ENCODE measurements around the gene NBPF1. TPM values are rescaled to one million over a fixed set of nuclear protein-coding genes. Genes with fewer than 3 reads are reported as not detected.
A peak's percentile ranks its signal among the peaks of the same experiment; 100 is the strongest.
"Not testable (repeated sequence)": the region's sequence is repeated elsewhere in the genome, so short reads cannot be mapped to it uniquely, and the experiment has no call there.

Gene NBPF1
- total RNA-seq, 2 donors from 2014 or later: 29.9 to 58.6 TPM

DNA sequence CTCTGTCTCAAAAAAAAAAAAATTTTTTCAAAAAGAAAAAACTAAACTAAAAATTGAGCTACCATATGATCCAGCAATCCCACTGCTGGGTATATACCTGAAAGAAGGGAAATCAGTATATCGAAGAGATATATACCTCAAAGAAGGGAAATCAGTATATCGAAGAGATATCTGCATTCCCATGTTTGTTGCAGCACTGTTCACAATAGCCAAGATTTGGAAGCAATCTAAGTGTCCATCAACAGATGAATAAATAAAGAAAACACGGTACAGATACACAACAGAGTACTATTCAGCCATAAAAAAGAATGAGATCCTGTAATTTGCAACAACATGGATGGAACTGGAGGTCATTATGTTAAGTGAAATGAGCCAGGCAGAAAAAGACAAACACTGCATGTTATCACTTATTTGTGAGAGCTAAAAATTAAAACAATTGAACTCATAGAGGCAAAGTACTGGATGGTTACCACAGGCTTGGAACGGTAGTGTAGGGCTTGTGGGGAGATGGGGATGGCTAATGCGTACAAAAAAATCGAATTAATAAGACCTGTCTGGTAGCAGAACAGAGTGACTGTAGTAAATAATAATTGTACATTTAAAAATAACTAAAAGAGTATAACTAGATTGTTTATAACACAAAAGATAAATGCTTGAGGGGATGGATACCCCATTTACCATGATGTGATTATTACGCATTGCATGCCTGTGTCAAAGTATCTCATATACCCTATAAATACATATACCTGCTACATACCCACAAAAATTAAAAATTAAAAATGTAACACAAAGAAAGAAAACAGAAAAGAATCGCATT is 28.0 kb upstream of the NBPF1 start:
- H3K4me1 ChIP-seq (replicated peaks): peaks cover 14% of the 10 kb centered on the region

DNA sequence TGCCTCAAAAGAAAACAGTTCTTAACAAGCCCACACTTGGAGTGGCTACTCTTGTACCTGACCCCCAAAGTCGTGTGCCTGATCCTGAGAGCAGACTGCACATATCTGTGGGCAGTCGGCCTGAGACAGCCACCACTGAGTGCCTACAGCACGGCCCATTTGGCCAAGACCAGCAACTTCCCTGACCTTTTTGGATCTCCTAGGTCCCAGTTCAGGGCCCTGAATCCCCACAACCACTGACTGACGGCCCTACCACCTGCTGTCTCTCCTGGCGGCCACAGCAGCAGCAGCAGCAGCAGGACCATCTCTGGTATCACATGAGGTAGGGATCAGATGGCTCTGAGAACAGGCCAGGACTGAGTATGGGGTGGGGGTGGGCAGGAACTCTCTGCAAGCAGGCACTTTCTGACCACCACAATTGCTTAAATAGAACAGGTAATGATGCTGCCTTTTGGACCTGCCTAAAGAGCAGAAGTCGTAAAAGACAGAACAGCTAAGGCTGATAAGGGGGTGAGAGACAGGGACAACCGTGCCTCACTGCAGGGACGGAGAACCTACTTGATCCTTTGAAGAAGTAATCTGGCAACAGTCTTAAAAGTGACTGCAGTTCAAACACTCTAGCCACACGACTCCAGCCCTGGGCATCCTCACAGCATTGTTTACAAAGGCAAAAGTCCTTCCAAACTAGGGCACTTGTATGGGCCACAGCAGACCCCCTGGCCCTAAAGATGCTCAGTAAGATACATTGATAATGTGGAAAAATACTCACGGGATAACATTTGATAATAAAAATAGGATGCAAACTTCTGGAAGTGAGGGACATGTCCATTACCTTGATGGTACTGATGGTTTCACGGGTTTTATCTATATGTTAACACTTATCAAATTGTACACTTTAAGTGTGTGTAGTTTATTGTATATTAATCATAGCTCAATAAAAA is 26.0 kb upstream of the NBPF1 start:
- H3K36me3 ChIP-seq; H3K27ac ChIP-seq; intact Hi-C loops (cut with DNase I); H3K4me3 ChIP-seq; H3K9me3 ChIP-seq; H3K27me3 ChIP-seq (replicated peaks; ENCODE audit: insufficient read depth): not testable (repeated sequence)
- peaks cover 14% of the 10 kb centered on the region for H3K4me1 ChIP-seq (replicated peaks)
- DNase-seq (ENCODE audit: low spot score): peak; percentile 3
- 66% methylated on average over 11 of the region's 11 CpGs for WGBS

More for the DNA sequence above, 28.0 kb upstream of the NBPF1 start:
- H3K36me3 ChIP-seq; H3K27me3 ChIP-seq (replicated peaks; ENCODE audit: insufficient read depth); intact Hi-C loops (cut with DNase I); H3K27ac ChIP-seq; DNase-seq (ENCODE audit: low spot score); H3K4me3 ChIP-seq; H3K9me3 ChIP-seq: not testable (repeated sequence)
- 93% methylated on average over 8 of the region's 8 CpGs for WGBS

DNA sequence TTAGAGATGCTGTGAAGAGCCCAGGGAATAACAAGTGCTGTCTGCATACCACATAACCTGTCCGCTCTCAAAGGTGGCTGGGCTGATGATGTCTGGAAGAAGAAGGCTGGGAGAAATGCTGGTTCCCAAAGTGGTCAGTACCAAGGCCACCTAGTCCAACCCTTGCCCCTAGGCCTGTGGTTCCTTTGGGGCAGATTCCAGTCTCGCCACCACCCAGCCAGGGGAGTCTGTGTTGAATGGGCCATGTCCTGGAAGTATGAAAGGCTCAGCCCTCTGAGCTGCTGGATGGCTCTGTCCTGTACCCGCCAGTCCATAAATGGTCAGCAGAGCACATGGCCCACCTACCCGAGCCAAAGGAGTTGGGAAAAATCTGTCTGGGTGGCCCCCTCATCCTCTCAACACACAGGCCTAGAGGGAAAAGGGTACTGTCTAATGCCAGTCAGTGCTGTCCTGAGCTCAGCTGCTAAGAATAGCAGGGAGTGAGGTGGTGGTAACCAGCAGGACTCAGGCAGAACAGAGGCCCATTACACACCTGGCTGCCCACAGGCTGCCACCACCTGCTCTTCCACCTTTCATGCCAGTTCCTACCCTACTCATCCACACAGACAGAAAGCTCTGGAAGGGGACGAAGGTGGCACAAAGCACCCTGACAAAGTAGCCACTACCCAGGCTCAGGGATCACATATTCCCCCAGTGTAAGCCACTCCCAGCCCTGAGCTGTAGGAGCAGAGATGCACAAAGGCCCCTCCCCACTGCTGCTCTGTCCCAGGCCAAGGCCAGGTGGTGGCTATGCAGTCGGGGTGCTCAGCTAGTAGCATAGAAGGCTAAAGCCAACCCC is 24.8 kb upstream of the NBPF1 start:
- H3K27ac ChIP-seq; H3K36me3 ChIP-seq; H3K4me1 ChIP-seq (replicated peaks); H3K4me3 ChIP-seq; intact Hi-C loops (cut with DNase I); H3K27me3 ChIP-seq (replicated peaks; ENCODE audit: insufficient read depth); H3K9me3 ChIP-seq: not testable (repeated sequence)
- peak; percentile 3 for DNase-seq (ENCODE audit: low spot score)
- 84% methylated on average over 6 of the region's 6 CpGs for whole genome bisulfite sequencing

DNA sequence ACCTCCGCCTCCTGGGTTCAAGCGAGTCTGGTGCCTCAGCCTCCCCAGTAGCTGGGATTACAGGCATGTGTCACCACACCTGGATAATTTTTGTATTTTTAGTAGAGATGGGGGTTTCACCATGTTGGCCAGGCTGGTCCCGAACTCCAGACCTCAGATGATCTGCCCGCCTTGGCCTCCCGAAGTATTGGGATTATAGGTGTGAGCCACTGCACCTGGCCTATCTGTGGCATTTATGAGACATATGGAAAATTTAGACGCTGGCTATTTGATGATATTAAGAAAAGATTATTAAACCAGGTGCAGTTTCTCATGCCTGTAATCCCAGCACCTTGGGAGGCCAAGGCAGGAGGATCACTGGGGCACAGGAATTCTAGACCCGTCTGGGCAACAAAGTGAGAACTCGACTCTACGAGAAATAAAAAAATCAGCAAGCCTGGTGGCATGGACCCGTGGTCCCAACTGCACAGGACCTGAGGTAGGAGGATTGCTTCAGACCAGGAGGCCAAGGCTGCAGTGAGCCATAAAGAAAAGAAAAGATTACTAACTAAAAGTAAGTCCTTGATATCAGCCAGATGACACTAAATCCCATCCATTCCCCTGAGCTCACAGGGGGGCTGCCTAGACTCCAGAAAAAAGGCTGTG is 23.3 kb upstream of the NBPF1 start:
- H3K9me3 ChIP-seq; H3K4me1 ChIP-seq (replicated peaks); H3K27me3 ChIP-seq (replicated peaks; ENCODE audit: insufficient read depth); H3K4me3 ChIP-seq; intact Hi-C loops (cut with DNase I); H3K27ac ChIP-seq: not testable (repeated sequence)
- DNase-seq (ENCODE audit: low spot score): peak; percentile 3
- WGBS: 88% methylated on average over 10 of the region's 10 CpGs
- peaks cover 4 to 15% of the 10 kb centered on the region in 2 donors for H3K36me3 ChIP-seq

DNA sequence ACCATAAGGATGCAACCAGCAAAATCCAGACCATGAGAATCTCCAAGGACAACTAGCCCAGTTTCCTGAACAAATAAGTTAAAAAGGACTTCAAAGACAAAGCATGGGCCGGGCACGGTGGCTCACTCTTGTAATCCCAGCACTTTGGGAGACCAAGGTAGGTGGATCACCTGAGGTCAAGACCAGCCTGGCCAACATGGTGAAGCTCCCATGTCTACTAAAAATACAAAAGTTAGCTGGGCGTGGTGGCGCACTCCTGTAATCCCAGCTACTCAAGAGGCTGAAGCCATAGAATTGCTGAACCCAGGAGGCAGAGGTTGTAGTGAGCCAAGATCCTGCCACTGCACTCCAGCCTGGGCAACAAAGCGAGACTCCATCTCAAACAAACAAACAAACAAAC is 22.6 kb upstream of the NBPF1 start:
- H3K9me3 ChIP-seq; H3K4me1 ChIP-seq (replicated peaks); H3K27me3 ChIP-seq (replicated peaks; ENCODE audit: insufficient read depth); H3K27ac ChIP-seq; DNase-seq (ENCODE audit: low spot score); H3K4me3 ChIP-seq; intact Hi-C loops (cut with DNase I): not testable (repeated sequence)
- WGBS: 93% methylated on average over 5 of the region's 5 CpGs
- H3K36me3 ChIP-seq: peaks cover 11 to 19% of the 10 kb centered on the region in 2 donors

DNA sequence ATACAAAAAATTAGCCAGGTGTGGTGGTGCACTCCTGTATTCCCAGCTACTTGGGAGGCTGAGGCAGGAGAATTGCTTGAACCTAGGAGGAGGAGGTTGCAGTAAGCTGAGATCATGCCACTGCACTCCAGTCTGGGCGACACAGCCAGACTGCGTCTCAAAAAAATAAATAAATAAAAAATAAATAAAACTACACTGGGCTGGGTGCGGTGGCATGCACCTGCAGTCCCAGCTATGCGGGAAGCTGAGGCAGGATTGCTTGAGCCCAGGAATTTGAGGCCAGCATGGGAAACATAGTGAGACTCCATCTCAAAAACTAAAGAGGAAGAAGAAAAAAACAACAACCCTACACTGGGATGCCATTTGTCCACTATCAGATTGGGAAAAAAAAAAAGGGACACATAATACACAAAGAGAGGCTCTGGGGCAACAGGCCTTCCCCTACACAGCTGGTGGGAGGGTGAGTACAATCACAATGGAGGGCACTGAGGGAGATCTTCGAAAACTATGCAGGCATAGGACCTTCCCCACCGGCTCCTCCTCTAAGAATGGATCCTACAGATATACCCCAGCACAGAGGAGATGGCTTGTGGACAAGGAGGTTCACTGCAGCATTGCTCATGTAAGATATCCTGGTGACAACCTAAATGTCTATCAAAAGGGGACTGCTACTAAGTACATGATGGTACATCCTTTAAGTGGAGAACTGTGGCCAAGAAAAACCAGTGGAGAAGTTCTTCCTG is 20.3 kb upstream of the NBPF1 start:
- peaks cover 14 to 25% of the 10 kb centered on the region in 2 donors for H3K36me3 ChIP-seq
- DNase-seq (ENCODE audit: low spot score); H3K27me3 ChIP-seq (replicated peaks; ENCODE audit: insufficient read depth); intact Hi-C loops (cut with DNase I); H3K4me1 ChIP-seq (replicated peaks); H3K27ac ChIP-seq; H3K4me3 ChIP-seq; H3K9me3 ChIP-seq: not testable (repeated sequence)
- 96% methylated on average over 6 of the region's 6 CpGs for WGBS

DNA sequence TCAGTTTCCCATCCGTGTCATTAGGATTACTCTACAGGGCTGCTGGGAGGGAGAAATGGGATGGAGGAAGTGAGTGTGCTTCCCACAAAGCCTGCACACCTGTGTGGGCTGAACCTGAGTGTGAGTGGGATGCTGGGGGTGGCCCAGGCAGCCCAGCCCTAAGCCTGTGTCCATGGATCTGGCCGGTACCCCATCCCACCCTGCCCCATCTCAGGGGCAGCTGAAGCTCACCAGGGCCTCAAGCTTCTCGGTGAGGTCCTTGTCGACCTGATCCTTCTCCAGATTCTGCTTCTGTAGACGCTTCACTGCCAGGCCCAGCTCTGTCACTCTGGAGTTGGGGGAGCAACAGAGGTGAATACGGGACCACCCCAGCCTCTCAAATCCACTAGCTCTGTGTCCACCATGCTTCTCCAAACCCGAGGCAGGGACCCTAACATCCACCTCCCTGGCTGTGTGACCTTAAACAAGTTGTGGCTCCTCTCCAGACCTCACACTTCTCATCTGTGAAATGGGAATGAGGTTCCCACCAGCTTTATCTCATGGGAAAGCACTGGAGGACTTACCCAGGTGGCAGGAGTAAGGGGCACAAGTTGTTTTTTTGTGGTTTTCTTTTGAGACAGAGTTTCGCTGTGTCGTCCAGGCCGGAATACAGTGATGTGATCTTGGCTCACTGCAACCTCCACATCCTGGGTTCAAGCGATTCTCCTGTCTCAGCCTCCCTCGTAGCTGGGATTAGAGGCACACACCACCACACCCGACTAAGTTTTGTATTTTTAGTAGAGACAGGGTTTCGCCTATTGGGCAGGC is 18.9 kb upstream of the NBPF1 start:
- H3K4me3 ChIP-seq; H3K9me3 ChIP-seq; DNase-seq (ENCODE audit: low spot score); H3K27me3 ChIP-seq (replicated peaks; ENCODE audit: insufficient read depth); H3K4me1 ChIP-seq (replicated peaks); intact Hi-C loops (cut with DNase I); H3K27ac ChIP-seq: not testable (repeated sequence)
- WGBS: 92% methylated on average over 14 of the region's 14 CpGs
- peaks cover 20 to 35% of the 10 kb centered on the region in 2 donors for H3K36me3 ChIP-seq
